Fibroblast of villous mesenchyme (primary cell): ENCODE results near the gene VEGFC. TPM values are rescaled to one million over a fixed set of nuclear protein-coding genes. Genes with fewer than 3 reads are reported as not detected.

Source experiments
- DNase-seq: peaks from one replicate; pipeline ENCODE4 v3.0.0-alpha.2; 2010; ENCODE audit warnings: low read depth
- H3K4me3 ChIP-seq: 2 replicates; pipeline ENCODE4 v1.5.1; 2011; ENCODE audit warnings: low read depth, mild to moderate bottlenecking, low read length
- CTCF ChIP-seq: IDR thresholded peaks from 2 replicates; pipeline ENCODE4 v1.5.1; 2012; ENCODE audit warnings: low read depth, mild to moderate bottlenecking, low read length; ENCODE audit not compliant: insufficient read depth
- total RNA-seq: library from RNA; depleted of rRNA; stranded (reverse); fragments of >200 nt; gene quantifications from 2 replicates; pipeline ENCODE4 v1.2.3, GENCODE V29; 2012

The VEGFC gene
- total RNA-seq, 1 donor, result 77.3 TPM

DNA sequence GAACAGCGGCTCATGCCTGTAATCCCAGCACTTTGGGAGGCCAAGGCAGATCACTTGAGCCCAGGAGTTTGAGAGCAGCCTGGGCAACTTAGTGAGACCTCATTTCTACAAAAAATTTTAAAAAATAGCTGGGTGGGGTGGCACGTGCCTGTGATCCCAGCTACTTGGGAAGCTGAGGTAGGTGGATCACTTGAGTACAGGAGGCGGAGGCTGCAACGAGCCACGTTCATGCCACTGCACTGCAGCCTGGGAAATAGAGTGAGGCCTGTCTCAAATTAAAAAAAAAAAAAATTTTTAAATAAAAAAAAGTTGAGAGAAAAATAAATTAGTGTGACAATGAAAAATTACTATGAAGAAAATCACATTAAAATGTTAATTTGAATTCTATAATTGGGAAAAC is 10.5 kb downstream of the VEGFC start:
- no peak overlapping the region for H3K4me3 ChIP-seq
- TF ChIP-seq CTCF, result no peak
- no peak for DNase-seq

- no peak for DNase-seq
- H3K4me3 ChIP-seq, result no peak overlapping the region
- no peak for TF ChIP-seq CTCF
Observed at GRCh38 chr4:176781739-176782100, 11.0 kb downstream of the VEGFC start.

DNA sequence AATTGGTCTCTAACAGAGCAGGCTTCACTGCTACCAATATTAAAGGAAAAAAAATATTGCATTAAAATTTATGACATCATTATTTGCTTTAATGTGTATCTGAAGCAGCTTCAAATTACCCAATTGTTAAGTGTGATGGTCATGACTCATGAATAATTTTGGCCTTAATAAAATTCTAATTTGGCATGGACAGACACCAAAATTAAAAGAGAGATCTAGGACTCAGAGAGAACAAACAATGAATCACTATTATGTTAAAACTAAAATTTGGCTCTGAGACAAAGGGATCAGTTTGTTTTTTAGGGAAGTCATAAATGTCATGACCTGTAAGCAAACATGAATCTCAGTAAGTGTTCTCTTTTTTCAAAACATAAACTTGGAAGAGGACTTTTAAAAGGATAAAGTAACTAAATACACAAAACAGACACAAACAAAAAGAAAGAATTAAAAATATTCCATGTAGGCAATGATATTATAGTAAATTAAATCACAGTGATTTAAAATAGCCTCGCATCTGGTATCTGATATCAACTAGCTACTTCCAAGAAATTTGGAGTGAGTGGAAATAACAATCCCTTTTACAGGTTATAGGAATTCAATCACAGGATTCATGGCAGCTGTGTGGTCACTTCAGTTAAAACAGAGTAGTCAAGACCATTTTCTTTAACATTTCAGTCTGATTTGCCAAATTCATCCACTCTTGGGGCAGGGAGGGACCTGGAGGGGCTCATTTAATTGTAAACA is 11.6 kb downstream of the VEGFC start:
- no peak overlapping the region for H3K4me3 ChIP-seq
- DNase-seq, result peak; percentile 74
- TF ChIP-seq CTCF, result no peak

DNA sequence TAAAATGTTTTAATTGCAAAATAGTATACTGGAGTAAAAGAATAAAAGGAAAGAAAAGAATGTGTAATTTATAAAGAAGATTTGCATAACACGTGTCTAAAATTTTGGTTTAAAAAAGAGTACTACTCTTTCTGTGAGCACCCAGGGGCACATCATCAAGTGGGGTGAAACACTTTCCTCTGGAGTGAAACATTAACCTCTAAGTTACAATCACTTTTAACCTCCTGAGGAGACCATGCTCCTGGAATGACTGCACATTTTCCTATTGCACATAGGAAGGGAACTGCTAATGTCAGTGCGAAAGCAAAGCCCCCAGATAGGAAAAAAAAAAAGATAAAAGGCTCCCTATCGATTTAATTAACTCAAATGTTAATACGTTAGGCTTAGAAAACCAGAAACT is 13.3 kb downstream of the VEGFC start:
- TF ChIP-seq CTCF, result no peak
- no peak for DNase-seq
- H3K4me3 ChIP-seq, result no peak overlapping the region

- peak; percentile 53 for DNase-seq
- TF ChIP-seq CTCF, result no peak
- no peak overlapping the region for H3K4me3 ChIP-seq
Observed at GRCh38 chr4:176778491-176778890, 14.2 kb downstream of the VEGFC start.

- H3K4me3 ChIP-seq, result no peak overlapping the region
- TF ChIP-seq CTCF, result no peak
- DNase-seq, result peak; percentile 50
Observed at GRCh38 chr4:176778063-176778462, 14.7 kb downstream of the VEGFC start.

GRCh38 chr4:176775338-176775737 is 17.4 kb downstream of the VEGFC start:
- no peak for TF ChIP-seq CTCF
- no peak for DNase-seq
- no peak overlapping the region for H3K4me3 ChIP-seq
